Mesendoderm (in vitro differentiated cells): Measurements from ENCODE around the gene ZNF341.
"Not testable (repeated sequence)": the region's sequence is repeated elsewhere in the genome, so short reads cannot be mapped to it uniquely, and the experiment has no call there.

Source experiments
- DNase-seq: peaks from one replicate; pipeline ENCODE4 v3.0.0; 2013
- H2AK5ac ChIP-seq: 2 replicates; pipeline ENCODE4 v1.6.1; 2013; ENCODE audit warnings: low read length, inconsistent platforms
- H2BK120ac ChIP-seq: 2 replicates; pipeline ENCODE4 v1.6.1; 2013; ENCODE audit warnings: low read depth, mild to moderate bottlenecking, low read length, moderate library complexity, mixed read lengths
- H2BK15ac ChIP-seq: replicated peaks from 2 replicates; pipeline ENCODE4 v1.6.1; 2013; ENCODE audit warnings: low read depth, mild to moderate bottlenecking, moderate library complexity
- H2BK5ac ChIP-seq: 2 replicates; pipeline ENCODE4 v1.6.1; 2013; ENCODE audit warnings: low read length, inconsistent platforms
- H3K18ac ChIP-seq: 2 replicates; pipeline ENCODE4 v1.6.1; 2013; ENCODE audit warnings: mild to moderate bottlenecking, low read length, mixed read lengths
- H3K23ac ChIP-seq: one replicate; pipeline ENCODE4 v1.6.1; 2013; ENCODE audit warnings: low read length
- H3K27ac ChIP-seq: 2 replicates; pipeline ENCODE4 v1.5.1; 2013; ENCODE audit warnings: low read depth, mild to moderate bottlenecking, inconsistent platforms, low read length, moderate library complexity
- H3K27me3 ChIP-seq: 2 replicates; pipeline ENCODE4 v1.6.1; 2013; ENCODE audit warnings: low read length, control low read depth, mild to moderate bottlenecking, inconsistent platforms; ENCODE audit not compliant: insufficient read depth, poor library complexity
- H3K36me3 ChIP-seq: 2 replicates; pipeline ENCODE4 v1.6.1; 2013; ENCODE audit warnings: low read length, inconsistent platforms; ENCODE audit not compliant: control insufficient read depth, insufficient read depth
- H3K4ac ChIP-seq: one replicate; pipeline ENCODE4 v1.6.1; 2013; ENCODE audit warnings: low read depth, mild to moderate bottlenecking, low read length, moderate library complexity
- H3K4me1 ChIP-seq: 2 replicates; pipeline ENCODE4 v1.6.1; 2013; ENCODE audit warnings: low read depth, low read length, inconsistent platforms; ENCODE audit not compliant: control insufficient read depth
- H3K4me2 ChIP-seq: 2 replicates; pipeline ENCODE4 v1.6.1; 2013; ENCODE audit warnings: low read length
- H3K4me3 ChIP-seq: 2 replicates; pipeline ENCODE4 v1.5.1; 2013; ENCODE audit warnings: mild to moderate bottlenecking, low read length
- H3K56ac ChIP-seq: one replicate; pipeline ENCODE4 v1.6.1; 2013; ENCODE audit warnings: low read length
- H3K79me1 ChIP-seq: 2 replicates; pipeline ENCODE4 v1.6.1; 2013; ENCODE audit warnings: low read length, inconsistent platforms
- H3K79me2 ChIP-seq: 2 replicates; pipeline ENCODE4 v1.6.1; 2013; ENCODE audit warnings: mild to moderate bottlenecking, low read length; ENCODE audit not compliant: control insufficient read depth, insufficient read depth
- H3K9ac ChIP-seq: 2 replicates; pipeline ENCODE4 v1.6.1; 2013; ENCODE audit warnings: low read length, inconsistent platforms
- H4K5ac ChIP-seq: one replicate; pipeline ENCODE4 v1.6.1; 2013; ENCODE audit warnings: low read length
- H4K8ac ChIP-seq: one replicate; pipeline ENCODE4 v1.6.1; 2013; ENCODE audit warnings: low read depth, mild to moderate bottlenecking, control low read depth, low read length, moderate library complexity
- WGBS: extraction: QIAGEN DNeasy Blood & Tissue Kit; methylation state at CpG from one replicate; pipeline ENCODE4 v1.1.7; 2013; ENCODE audit warnings: low lambda C conversion rate, missing lambda C conversion rate; ENCODE audit not compliant: insufficient coverage; ENCODE audit errors: extremely low coverage; 5-methylcytosine and 5-hydroxymethylcytosine counted together

The ZNF341 gene

GRCh38 chr20:33693289-33693688 is 38.5 kb upstream of the ZNF341 start:
- no peak overlapping the region for H3K27ac ChIP-seq

GRCh38 chr20:33693741-33694638 is 37.8 kb upstream of the ZNF341 start:
- Histone ChIP-seq H3K4me3 (no peak overlapping the region), H3K27ac (no peak overlapping the region), H3K79me2 (no peaks in the 10 kb centered on the region), H3K9ac (no peak overlapping the region), H4K5ac (no peak overlapping the region), H3K4me2 (no peak overlapping the region), H3K56ac (no peak overlapping the region), H4K8ac (no peak overlapping the region), H3K79me1 (no peaks in the 10 kb centered on the region), H3K4me1 (no peaks in the 10 kb centered on the region), H2BK5ac (no peak overlapping the region), H2BK120ac (no peak overlapping the region), H3K27me3 (no peaks in the 10 kb centered on the region), H2BK15ac (no peak overlapping the region), H2AK5ac (no peak overlapping the region), H3K23ac (no peak overlapping the region), H3K4ac (no peak overlapping the region), H3K36me3 (no peaks in the 10 kb centered on the region), H3K18ac (no peak overlapping the region)
- WGBS: no CpG with 5 or more reads among the region's 17 CpGs
- no peak for DNase-seq

More at GRCh38 chr20:33693289-33693688, 38.5 kb upstream of the ZNF341 start:
- no peak for DNase-seq
- H2AK5ac ChIP-seq: no peak overlapping the region
- no peak overlapping the region for H3K4ac ChIP-seq
- H3K9ac ChIP-seq: no peak overlapping the region
- no peak overlapping the region for H2BK120ac ChIP-seq
- no peak overlapping the region for H3K18ac ChIP-seq
- no peak overlapping the region for H4K8ac ChIP-seq
- H3K23ac ChIP-seq: no peak overlapping the region
- H2BK15ac ChIP-seq: no peak overlapping the region
- no peaks in the 10 kb centered on the region for H3K4me1 ChIP-seq
- no peaks in the 10 kb centered on the region for H3K79me1 ChIP-seq
- no peak overlapping the region for H3K4me2 ChIP-seq
- no peak overlapping the region for H2BK5ac ChIP-seq
- no peak overlapping the region for H3K56ac ChIP-seq
- H3K27me3 ChIP-seq: no peaks in the 10 kb centered on the region
- no peaks in the 10 kb centered on the region for H3K36me3 ChIP-seq
- WGBS: no CpG with 5 or more reads among the region's 5 CpGs
- H4K5ac ChIP-seq: no peak overlapping the region
- no peaks in the 10 kb centered on the region for H3K79me2 ChIP-seq
- no peak overlapping the region for H3K4me3 ChIP-seq

- Histone ChIP-seq H3K4me2 (no peak overlapping the region), H4K5ac (no peak overlapping the region), H3K79me1 (no peaks in the 10 kb centered on the region), H3K4ac (no peak overlapping the region), H3K27ac (no peak overlapping the region), H2AK5ac (no peak overlapping the region), H4K8ac (no peak overlapping the region), H2BK15ac (no peak overlapping the region), H3K79me2 (no peaks in the 10 kb centered on the region), H2BK120ac (no peak overlapping the region), H2BK5ac (no peak overlapping the region), H3K9ac (no peak overlapping the region), H3K36me3 (no peaks in the 10 kb centered on the region), H3K18ac (no peak overlapping the region), H3K56ac (no peak overlapping the region), H3K4me1 (no peaks in the 10 kb centered on the region), H3K23ac (no peak overlapping the region), H3K4me3 (no peak overlapping the region), H3K27me3 (no peaks in the 10 kb centered on the region)
- WGBS: no CpG with 5 or more reads among the region's 6 CpGs
- peak; percentile 29 for DNase-seq
Observed at GRCh38 chr20:33694639-33695012, 37.2 kb upstream of the ZNF341 start.

- Histone ChIP-seq H3K23ac (no peak overlapping the region), H2BK15ac (no peak overlapping the region), H4K8ac (no peak overlapping the region), H3K27me3 (no peaks in the 10 kb centered on the region), H3K4me3 (no peak overlapping the region), H2BK120ac (no peak overlapping the region), H4K5ac (no peak overlapping the region), H3K27ac (no peak overlapping the region), H3K18ac (no peak overlapping the region), H3K79me2 (no peaks in the 10 kb centered on the region), H3K79me1 (no peaks in the 10 kb centered on the region), H2AK5ac (no peak overlapping the region), H3K56ac (no peak overlapping the region), H3K9ac (no peak overlapping the region), H3K4ac (no peak overlapping the region), H2BK5ac (no peak overlapping the region), H3K4me1 (no peaks in the 10 kb centered on the region), H3K36me3 (no peaks in the 10 kb centered on the region), H3K4me2 (no peak overlapping the region)
- no peak for DNase-seq
- no CpG with 5 or more reads among the region's 4 CpGs for WGBS
Observed at GRCh38 chr20:33696448-33696847, 35.3 kb upstream of the ZNF341 start.

- no peak overlapping the region for H2BK5ac ChIP-seq
Observed at GRCh38 chr20:33697129-33697528, 34.7 kb upstream of the ZNF341 start.

GRCh38 chr20:33698966-33699365 is 32.8 kb upstream of the ZNF341 start:
- H4K8ac ChIP-seq, H2AK5ac ChIP-seq, H3K4me3 ChIP-seq, H3K56ac ChIP-seq, H3K4ac ChIP-seq, H2BK5ac ChIP-seq, H3K4me1 ChIP-seq, H3K4me2 ChIP-seq, H3K27me3 ChIP-seq, H3K79me1 ChIP-seq, H3K79me2 ChIP-seq, H3K27ac ChIP-seq, H2BK15ac ChIP-seq, H3K18ac ChIP-seq, H3K9ac ChIP-seq, H2BK120ac ChIP-seq, H3K23ac ChIP-seq, H4K5ac ChIP-seq, H3K36me3 ChIP-seq, DNase-seq: not testable (repeated sequence)
- WGBS: no CpG with 5 or more reads among the region's 27 CpGs

More at GRCh38 chr20:33697129-33697528, 34.7 kb upstream of the ZNF341 start:
- no peak overlapping the region for H2BK120ac ChIP-seq
- H3K27me3 ChIP-seq: no peaks in the 10 kb centered on the region
- no peaks in the 10 kb centered on the region for H3K36me3 ChIP-seq
- H3K79me2 ChIP-seq: no peaks in the 10 kb centered on the region
- H3K27ac ChIP-seq: no peak overlapping the region
- H3K79me1 ChIP-seq: no peaks in the 10 kb centered on the region
- H3K4me1 ChIP-seq: no peaks in the 10 kb centered on the region
- H3K9ac ChIP-seq: no peak overlapping the region
- no peak overlapping the region for H3K4me3 ChIP-seq
- no peak for DNase-seq
- H3K18ac ChIP-seq: no peak overlapping the region
- no peak overlapping the region for H4K5ac ChIP-seq
- no peak overlapping the region for H4K8ac ChIP-seq
- H3K56ac ChIP-seq: no peak overlapping the region
- H3K23ac ChIP-seq: no peak overlapping the region
- H2AK5ac ChIP-seq: no peak overlapping the region
- no peak overlapping the region for H3K4ac ChIP-seq
- no peak overlapping the region for H2BK15ac ChIP-seq
- no CpG with 5 or more reads among the region's 8 CpGs for WGBS
- no peak overlapping the region for H3K4me2 ChIP-seq
